Mesenteric fat pad (tissue), 1 donor: ENCODE results near the gene SIKE1. TPM values are rescaled to one million over a fixed set of nuclear protein-coding genes. Genes with fewer than 3 reads are reported as not detected.
"Not testable (repeated sequence)": the region's sequence is repeated elsewhere in the genome, so short reads cannot be mapped to it uniquely, and the experiment has no call there.

ENCODE experiments used
- DNase-seq: peaks from one replicate; pipeline ENCODE4 v3.0.0-alpha.2; 2020; ENCODE audit warnings: low spot score
- total RNA-seq: library from RNA; stranded (reverse); fragmentation: NEBNext Ultra II Directional; extraction: Animal tissue kit (Norgen Biotek cat#: 25700); gene quantifications from one replicate; pipeline ENCODE4 v1.2.1, GENCODE V29; 2021
- donor health status: DM: yes; HTN: yes; CAD: no.

SIKE1 gene
- total RNA-seq, 1 donor from 2014 or later = 34.8 TPM

- no peak for DNase-seq
These were observed 24.2 kb downstream of the SIKE1 start for GRCh38 chr1:114756009-114756892.

GRCh38 chr1:114755006-114755931 is 25.2 kb downstream of the SIKE1 start:
- DNase-seq = no peak

GRCh38 chr1:114753702-114754101 is 26.8 kb downstream of the SIKE1 start:
- not testable (repeated sequence) for DNase-seq

GRCh38 chr1:114753143-114753542 is 27.3 kb downstream of the SIKE1 start:
- no peak for DNase-seq

GRCh38 chr1:114750780-114751179 is 29.7 kb downstream of the SIKE1 start:
- DNase-seq = no peak

- no peak for DNase-seq
These were observed 30.6 kb downstream of the SIKE1 start for GRCh38 chr1:114749835-114750234.

GRCh38 chr1:114746450-114747121 is 33.9 kb downstream of the SIKE1 start:
- no peak for DNase-seq

- no peak for DNase-seq
These were observed 35.2 kb downstream of the SIKE1 start for GRCh38 chr1:114745291-114745690.

GRCh38 chr1:114741963-114742746 is 38.3 kb downstream of the SIKE1 start:
- DNase-seq = no peak

- DNase-seq = no peak
These were observed 40.2 kb downstream of the SIKE1 start for GRCh38 chr1:114740331-114740730.

- DNase-seq = no peak
These were observed 43.1 kb downstream of the SIKE1 start for GRCh38 chr1:114737314-114737849.

- DNase-seq = no peak
These were observed 45.0 kb downstream of the SIKE1 start for GRCh38 chr1:114735479-114735878.

GRCh38 chr1:114729782-114730181 is 50.7 kb downstream of the SIKE1 start:
- DNase-seq = no peak

- no peak for DNase-seq
These were observed 51.9 kb downstream of the SIKE1 start for GRCh38 chr1:114728553-114728952.

GRCh38 chr1:114725230-114725629 is 55.3 kb downstream of the SIKE1 start:
- DNase-seq = no peak

GRCh38 chr1:114723915-114724314 is 56.6 kb downstream of the SIKE1 start:
- DNase-seq = no peak

GRCh38 chr1:114723457-114723856 is 57.0 kb downstream of the SIKE1 start:
- no peak for DNase-seq

- DNase-seq = no peak
These were observed 60.0 kb downstream of the SIKE1 start for GRCh38 chr1:114720492-114720891.
